Measurements from ENCODE around the gene BAIAP2L2. TPM values are rescaled to one million over a fixed set of nuclear protein-coding genes. Genes with fewer than 3 reads are reported as not detected.

The BAIAP2L2 gene
- total and polyA plus RNA-seq, 7 donors, result 0.16 to 48.7 (median 0.71) TPM

GRCh38 chr22:38131399-38131798 is 20.9 kb upstream of the BAIAP2L2 start:
- peaks cover 0 to under 1% (median 0%) of the 10 kb centered on the region in 4 donors for H3K4me1 ChIP-seq
- peaks cover 0 to 46% (median 2%) of the 10 kb centered on the region in 4 donors for H3K36me3 ChIP-seq
- TF ChIP-seq POLR2AphosphoS5 (IDR thresholded peaks at IDR 0.05) (no peak), EP300 (IDR thresholded peaks at IDR 0.05) (no peak), CTCF (IDR thresholded peaks at IDR 0.05) (no peak), POLR2A (IDR thresholded peaks at IDR 0.05) (no peak)
- no peak overlapping the region for H3K4me3 ChIP-seq
- no peak overlapping the region for H3K27ac ChIP-seq
- 76 to 87% methylated on average over 2 of the region's 2 CpGs for WGBS, 2 donors
- H3K27me3 ChIP-seq, result no peaks in the 10 kb centered on the region
- no peaks in the 10 kb centered on the region for H3K9me3 ChIP-seq
- no peak for DNase-seq
- intact Hi-C loops (cut with DNase I), result no loop called here

GRCh38 chr22:38129856-38130255 is 19.4 kb upstream of the BAIAP2L2 start:
- no peaks in the 10 kb centered on the region for H3K4me1 ChIP-seq
- H3K27ac ChIP-seq, result no peak overlapping the region
- no peak overlapping the region for H3K4me3 ChIP-seq
- no peaks in the 10 kb centered on the region for H3K9me3 ChIP-seq
- peaks cover 0 to 38% (median 2%) of the 10 kb centered on the region in 4 donors for H3K36me3 ChIP-seq
- WGBS, 2 donors, result 88 to 92% methylated on average over 9 of the region's 9 CpGs
- intact Hi-C loops (cut with DNase I), result no loop called here
- no peak for DNase-seq
- H3K27me3 ChIP-seq, result no peaks in the 10 kb centered on the region
- no peak for TF ChIP-seq CTCF (IDR thresholded peaks at IDR 0.05)

GRCh38 chr22:38129021-38129420 is 18.5 kb upstream of the BAIAP2L2 start:
- no peak overlapping the region for H3K27ac ChIP-seq
- 86 to 89% methylated on average over 10 of the region's 10 CpGs for WGBS, 2 donors
- DNase-seq, result no peak
- TF ChIP-seq CTCF (IDR thresholded peaks at IDR 0.05) (no peak), EP300 (IDR thresholded peaks at IDR 0.05) (no peak)
- no peaks in the 10 kb centered on the region for H3K9me3 ChIP-seq
- peaks cover 0 to 34% (median 2%) of the 10 kb centered on the region in 4 donors for H3K36me3 ChIP-seq
- intact Hi-C loops (cut with DNase I), result no loop called here
- no peaks in the 10 kb centered on the region for H3K4me1 ChIP-seq
- H3K4me3 ChIP-seq, result no peak overlapping the region
- no peaks in the 10 kb centered on the region for H3K27me3 ChIP-seq

- intact Hi-C loops (cut with DNase I), result no loop called here
- Histone ChIP-seq H3K36me3 (peaks cover 0 to 24% (median 2%) of the 10 kb centered on the region in 4 donors), H3K27me3 (no peaks in the 10 kb centered on the region), H3K4me1 (no peaks in the 10 kb centered on the region), H3K27ac (no peak overlapping the region), H3K4me3 (no peak overlapping the region), H3K9me3 (no peaks in the 10 kb centered on the region)
- TF ChIP-seq CTCF (IDR thresholded peaks at IDR 0.05) (no peak), EP300 (IDR thresholded peaks at IDR 0.05) (no peak), POLR2AphosphoS5 (IDR thresholded peaks at IDR 0.05) (no peak), POLR2A (IDR thresholded peaks at IDR 0.05) (no peak)
- 94 to 97% methylated on average over 9 of the region's 9 CpGs for WGBS, 2 donors
- no peak for DNase-seq
Measured at GRCh38 chr22:38127869-38128268, 17.4 kb upstream of the BAIAP2L2 start.

- intact Hi-C loops (cut with DNase I), result no loop called here
- no peak for TF ChIP-seq POLR2AphosphoS5 (IDR thresholded peaks at IDR 0.05)
- TF ChIP-seq CTCF (IDR thresholded peaks at IDR 0.05), result no peak
- TF ChIP-seq EP300 (IDR thresholded peaks at IDR 0.05), result no peak
- no peak for TF ChIP-seq POLR2A (IDR thresholded peaks at IDR 0.05)
- no peak overlapping the region for H3K4me3 ChIP-seq
- peaks cover 0 to 16% (median 0%) of the 10 kb centered on the region in 4 donors for H3K36me3 ChIP-seq
- 94 to 95% methylated on average over 23 of the region's 23 CpGs for WGBS, 2 donors
- H3K27me3 ChIP-seq, result no peaks in the 10 kb centered on the region
- H3K4me1 ChIP-seq, result no peaks in the 10 kb centered on the region
- H3K9me3 ChIP-seq, result no peaks in the 10 kb centered on the region
- no peak overlapping the region for H3K27ac ChIP-seq
- DNase-seq, result no peak
Measured at GRCh38 chr22:38126928-38127668, 16.6 kb upstream of the BAIAP2L2 start.
